SK-N-MC (cell line): ENCODE results near the gene TEKTIP1.

Experiments used
- EZH2 ChIP-seq: fragments of 200-600 bp; sonication (generic); IDR thresholded peaks from one replicate; pipeline ENCODE4 v1.6.1; 2017; ENCODE audit warnings: antibody characterized with exemption
- POLR2AphosphoS5 ChIP-seq: IDR thresholded peaks from 2 replicates; pipeline ENCODE4 v1.6.1; 2012; ENCODE audit warnings: mild to moderate bottlenecking, low read depth, low read length, borderline replicate concordance

DNA sequence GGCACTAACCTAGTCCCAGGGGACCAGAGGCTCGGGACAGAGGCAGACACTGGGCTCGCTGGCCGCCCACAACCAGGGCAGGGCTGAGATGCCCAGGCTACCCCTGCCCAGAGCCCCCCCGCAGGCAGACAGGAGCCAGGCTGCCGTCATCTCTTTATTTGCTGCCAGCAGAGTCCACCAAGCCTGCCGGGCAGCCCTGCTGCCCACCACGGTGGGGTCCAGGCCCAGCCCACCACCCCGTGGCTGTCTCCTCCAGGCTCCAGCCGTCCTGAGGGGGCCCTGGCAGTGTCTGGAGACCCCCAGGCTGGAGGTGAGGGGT lies 5.0 kb downstream of the TEKTIP1 start:
- no peak for TF ChIP-seq EZH2
- TF ChIP-seq POLR2AphosphoS5, result no peak
